G401 (cell line): ENCODE results near the gene HIRA. TPM values are rescaled to one million over a fixed set of nuclear protein-coding genes. Genes with fewer than 3 reads are reported as not detected.
A peak's percentile ranks its signal among the peaks of the same experiment; 100 is the strongest.
"Not testable (repeated sequence)": the region's sequence is repeated elsewhere in the genome, so short reads cannot be mapped to it uniquely, and the experiment has no call there.

Experiments used
- DNase-seq: peaks from one replicate; pipeline ENCODE4 v3.0.0-alpha.2; 2015; ENCODE audit warnings: low spot score
- in situ Hi-C: cut with HindIII; loops from 2 replicates; pipeline ENCODE4 v1.10.0; 2016; ENCODE audit warnings: low sequenced_read_pairs, mixed read lengths
- total RNA-seq: library from RNA; depleted of rRNA; stranded (reverse); fragments of >200 nt; shearing (Covaris generic); gene quantifications from 2 replicates; pipeline ENCODE4 v1.2.3, GENCODE V29; 2014

HIRA gene
- total RNA-seq, 1 experiment from 2014 or later = 41.5 TPM

- in situ Hi-C loops = no loop called here
- DNase-seq = no peak
These were observed 15.2 kb upstream of the HIRA start for GRCh38 chr22:19446603-19447329.

GRCh38 chr22:19445279-19445982, 13.9 kb upstream of the HIRA start:
- in situ Hi-C loops = not testable (repeated sequence)

DNA sequence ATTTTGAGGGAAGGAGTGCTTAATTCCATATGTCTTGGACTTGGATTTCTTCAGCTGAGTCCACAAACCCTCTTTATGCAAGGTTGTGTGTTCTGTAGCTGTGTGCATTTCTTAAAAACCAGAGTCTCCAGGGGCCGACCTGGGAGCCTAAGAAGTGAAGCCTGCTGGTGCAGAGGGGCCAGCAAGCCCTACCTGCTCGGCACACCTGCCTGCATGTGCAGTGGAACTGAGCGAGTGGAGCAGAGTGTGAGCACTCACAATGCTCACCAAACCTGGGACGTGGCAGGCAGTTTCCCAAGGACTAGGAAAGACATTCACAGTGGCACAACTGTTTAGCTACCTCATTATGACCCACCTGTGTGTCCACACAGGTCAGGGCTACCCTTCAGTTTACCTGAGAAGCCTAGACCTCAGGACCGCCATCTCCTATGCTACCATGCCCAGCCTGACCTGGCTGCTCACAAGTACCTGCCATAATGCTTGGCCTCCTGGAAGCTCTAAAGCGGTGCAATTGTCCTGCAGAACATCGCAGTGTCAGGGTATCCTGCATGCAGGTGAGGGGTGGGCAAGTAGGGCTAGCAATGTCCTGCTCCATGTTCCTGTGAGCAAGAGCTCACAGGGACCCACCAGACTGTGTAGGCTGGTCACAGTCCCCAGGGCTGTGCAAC, 12.1 kb upstream of the HIRA start:
- no peak for DNase-seq

More at GRCh38 chr22:19445279-19445982, 13.9 kb upstream of the HIRA start:
- DNase-seq = not testable (repeated sequence)

DNA sequence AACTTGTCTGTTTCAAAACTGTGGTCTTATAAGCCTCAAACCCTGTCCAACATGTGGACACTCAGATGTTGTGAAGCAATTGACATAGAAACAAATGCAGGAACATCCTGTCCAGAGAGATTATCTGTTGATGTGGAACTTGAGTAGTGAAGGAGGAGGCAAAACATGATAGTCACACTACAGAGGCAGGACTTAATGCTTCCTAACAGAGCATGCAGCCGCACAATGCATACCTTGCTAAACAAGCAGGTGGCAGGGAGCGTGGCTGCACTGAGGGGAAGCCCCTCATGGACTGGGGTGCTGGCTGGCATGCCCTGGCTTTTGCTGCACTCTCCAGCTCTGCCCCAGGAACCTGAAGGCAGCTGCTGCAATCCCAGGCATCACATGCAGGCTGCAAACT, 10.6 kb upstream of the HIRA start:
- in situ Hi-C loops = no loop called here
- DNase-seq = no peak

More for the DNA sequence above, 12.1 kb upstream of the HIRA start:
- in situ Hi-C loops = no loop called here

- no peak for DNase-seq
- in situ Hi-C loops = no loop called here
These were observed 9.1 kb upstream of the HIRA start for GRCh38 chr22:19440411-19441195.

DNA sequence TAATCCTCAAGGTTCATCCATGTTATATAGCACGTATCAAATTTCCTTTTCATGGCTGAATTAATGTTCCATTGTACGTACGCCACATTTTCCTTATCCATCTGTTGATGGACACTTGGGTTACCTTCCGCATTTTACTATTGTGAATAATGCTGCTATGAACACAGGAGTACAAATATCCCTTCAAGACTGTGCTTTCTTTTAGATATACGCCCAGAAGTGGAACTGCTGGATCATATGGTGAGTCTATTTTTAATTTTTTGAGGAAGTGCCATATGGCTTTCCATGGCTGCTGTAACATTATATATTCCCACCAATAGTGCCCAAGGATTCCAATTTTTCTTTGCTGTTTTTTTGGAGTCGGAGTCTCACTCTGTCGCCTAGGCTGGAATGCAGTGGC, 6.8 kb upstream of the HIRA start:
- in situ Hi-C loops = no loop called here
- no peak for DNase-seq

- in situ Hi-C loops, DNase-seq: not testable (repeated sequence)
These were observed 5.1 kb upstream of the HIRA start for GRCh38 chr22:19436444-19437161.

GRCh38 chr22:19434829-19435580, 3.5 kb upstream of the HIRA start:
- in situ Hi-C loops = no loop called here
- no peak for DNase-seq

- no peak for DNase-seq
- in situ Hi-C loops = no loop called here
These were observed 2.9 kb upstream of the HIRA start for GRCh38 chr22:19434401-19434800.

DNA sequence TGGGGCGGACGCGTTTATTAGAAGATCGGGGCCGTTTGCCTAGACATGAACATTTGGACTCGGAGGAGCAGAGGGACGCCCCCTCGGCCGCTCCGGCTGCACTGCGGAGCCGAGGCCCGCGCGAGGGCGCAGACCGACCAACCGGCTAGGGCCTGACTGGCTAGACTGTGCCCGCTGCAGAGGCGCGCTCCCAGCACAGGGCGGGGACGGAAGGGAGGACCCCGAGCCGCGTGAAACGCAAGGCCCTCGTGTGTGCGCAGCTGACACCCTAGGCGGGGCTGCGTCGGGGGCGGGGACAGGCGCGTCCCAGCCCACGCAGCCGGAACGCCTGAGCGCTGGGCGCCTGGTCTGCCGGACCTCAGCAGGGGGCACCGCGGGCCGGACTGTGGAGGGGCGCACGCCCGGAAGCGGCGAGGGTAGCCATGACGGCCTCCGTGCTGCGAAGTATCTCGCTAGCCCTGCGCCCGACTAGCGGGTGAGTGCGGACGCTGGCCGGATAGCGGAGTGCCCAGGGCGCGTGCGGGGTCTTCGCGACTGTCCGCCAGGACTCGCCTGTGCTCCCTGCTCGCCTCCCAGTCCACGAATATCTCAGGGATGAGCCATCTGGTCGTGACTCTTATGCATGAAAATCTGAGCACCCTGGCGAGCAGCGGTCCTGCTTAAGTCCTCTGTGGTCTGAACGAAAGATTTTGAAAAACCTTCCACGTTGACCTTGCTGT, 759 bp upstream of the HIRA start, which contains the start of gene MRPL40:
Gene MRPL40 (plus strand): TSS at position 413 of the 719 bp plus-strand sequence. CDS start 10 bp downstream, at position 423.
- in situ Hi-C loops = no loop called here

DNA sequence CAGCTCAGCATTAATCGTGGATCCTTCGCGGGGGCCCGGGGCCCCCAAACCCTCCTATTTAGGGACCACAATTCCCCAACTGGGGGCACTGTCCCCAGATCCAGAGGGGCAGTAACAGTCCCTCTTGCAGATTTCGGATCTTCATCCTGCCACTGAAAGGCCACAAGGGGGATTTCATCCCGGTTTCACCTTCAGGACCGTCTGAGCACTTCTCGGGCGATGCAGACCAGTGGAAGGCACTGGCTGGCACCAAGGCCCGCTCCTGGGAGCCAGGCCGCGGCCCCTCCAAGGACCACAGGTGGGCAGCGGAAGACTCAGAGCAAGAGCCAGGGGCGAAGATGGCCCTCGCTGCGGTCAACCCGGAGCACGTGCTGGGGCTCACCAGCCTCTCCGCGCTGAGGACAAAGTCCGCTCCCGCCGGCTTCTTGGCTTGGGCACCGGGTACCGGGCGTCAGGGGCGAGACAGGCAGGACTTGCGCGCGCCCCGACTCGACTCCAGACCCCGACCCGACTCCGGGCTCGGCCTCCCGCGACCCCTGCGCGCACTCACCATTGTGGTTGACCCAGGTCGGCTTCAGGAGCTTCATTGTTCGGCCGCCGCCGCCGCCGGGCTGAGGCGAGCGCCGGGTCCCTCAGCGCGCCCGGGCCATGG, 517 bp downstream of the HIRA start:
- peak; percentile 29 for DNase-seq
- in situ Hi-C loops = no loop called here

More for the DNA sequence above, 759 bp upstream of the HIRA start, which contains the start of gene MRPL40:
- DNase-seq = peak; percentile 92

DNA sequence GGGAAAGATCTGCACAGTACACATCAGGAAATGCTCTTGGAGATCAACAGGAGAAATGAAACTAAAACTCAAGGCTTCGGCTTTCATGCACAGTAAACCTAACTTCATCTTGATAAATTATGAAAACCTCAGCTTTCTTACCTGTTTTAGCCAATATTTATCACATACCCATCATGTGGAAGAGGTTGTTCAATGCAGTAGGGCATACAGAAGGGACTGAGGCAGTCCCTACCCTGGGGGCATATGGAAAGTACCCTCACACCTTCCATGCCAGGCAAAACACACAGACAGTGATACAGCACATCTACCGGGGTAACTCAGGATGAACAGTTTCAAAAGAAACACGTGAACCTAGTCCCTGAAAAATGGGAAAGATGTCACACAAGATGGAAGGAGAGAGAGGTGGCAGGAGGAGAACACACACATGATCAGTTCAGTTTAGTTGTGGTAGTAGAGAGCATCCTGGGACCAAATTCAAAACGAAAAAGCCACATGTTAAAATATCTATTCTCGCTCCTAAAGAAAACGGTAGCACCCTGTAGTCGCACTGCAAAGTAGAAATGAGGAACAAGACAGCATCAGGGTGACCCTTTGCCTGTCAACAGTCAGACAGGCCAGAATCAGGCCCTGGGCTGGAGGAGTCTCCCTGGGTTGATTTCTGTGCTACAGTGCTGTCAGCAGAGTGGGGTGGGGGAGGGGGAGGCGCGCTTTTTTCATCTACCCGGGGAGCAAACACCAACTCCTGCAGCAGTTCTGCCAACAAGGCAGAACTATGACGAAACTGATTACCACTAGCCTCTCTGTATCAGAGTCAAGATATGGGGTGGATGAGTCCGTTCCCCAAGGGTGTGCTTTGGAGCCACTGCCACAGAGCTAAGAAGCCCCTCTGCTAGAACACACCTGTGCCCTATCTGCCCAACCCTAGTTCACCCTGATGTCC, 1.3 kb downstream of the HIRA start:
- no peak for DNase-seq
- in situ Hi-C loops = no loop called here

DNA sequence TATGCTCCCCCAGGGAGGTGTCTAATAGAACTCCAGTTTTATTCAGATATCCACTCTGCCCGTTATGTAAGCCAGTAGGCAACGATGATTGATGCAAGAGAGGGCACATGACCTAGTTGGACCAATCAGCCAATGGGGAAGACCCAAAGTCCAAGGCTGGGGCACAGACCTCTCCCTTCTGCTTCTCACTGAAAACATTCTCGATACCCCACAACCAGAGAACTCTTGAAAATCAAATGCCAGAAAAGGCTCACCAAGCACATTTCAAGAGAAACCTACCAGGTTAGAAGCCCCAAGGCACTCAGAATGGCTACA, 7.4 kb downstream of the HIRA start:
- DNase-seq = peak; percentile 20
- in situ Hi-C loops = no loop called here

DNA sequence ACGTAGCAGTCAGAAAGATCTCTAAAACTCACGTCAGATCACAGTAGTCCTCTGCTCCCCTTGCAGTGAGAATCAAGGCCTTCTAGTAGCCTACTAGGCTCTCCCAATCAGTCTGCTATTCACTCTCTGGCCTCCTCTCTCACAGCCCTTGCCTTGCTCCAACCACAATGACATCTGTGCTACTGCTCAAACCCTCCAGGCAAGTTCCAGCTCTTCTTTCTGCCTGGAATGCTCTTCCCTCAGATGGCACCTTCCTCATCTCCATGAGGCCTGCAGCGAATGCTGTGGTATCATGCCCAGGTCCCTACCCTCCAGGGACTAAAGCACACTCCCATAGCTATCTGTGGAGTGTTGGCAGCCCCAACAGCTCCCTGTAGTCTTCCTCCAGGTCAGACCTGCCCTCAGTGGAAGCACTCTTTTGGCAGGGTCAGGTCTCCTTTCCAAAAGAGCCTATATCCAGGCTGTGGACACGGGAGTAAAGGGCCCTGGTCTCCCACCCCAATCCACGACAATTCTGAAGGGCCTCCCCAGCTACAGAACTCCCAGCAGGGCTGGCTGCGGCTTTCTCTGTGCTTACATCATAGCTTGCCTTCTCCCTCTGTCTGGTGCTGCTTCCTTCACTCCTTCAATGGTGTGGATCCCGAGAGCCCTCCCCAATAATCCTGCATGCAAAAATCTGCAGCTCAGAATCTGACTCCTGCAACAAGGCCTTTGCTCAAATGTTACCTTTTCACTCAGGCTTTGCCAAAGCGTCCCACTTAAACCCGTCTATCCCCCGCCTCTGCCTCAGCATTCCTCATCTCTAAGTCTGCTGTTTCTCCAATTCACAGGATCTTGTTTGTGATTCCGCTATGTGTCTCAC, 8.9 kb downstream of the HIRA start:
- peak; percentile 10 for DNase-seq
- in situ Hi-C loops = no loop called here

DNA sequence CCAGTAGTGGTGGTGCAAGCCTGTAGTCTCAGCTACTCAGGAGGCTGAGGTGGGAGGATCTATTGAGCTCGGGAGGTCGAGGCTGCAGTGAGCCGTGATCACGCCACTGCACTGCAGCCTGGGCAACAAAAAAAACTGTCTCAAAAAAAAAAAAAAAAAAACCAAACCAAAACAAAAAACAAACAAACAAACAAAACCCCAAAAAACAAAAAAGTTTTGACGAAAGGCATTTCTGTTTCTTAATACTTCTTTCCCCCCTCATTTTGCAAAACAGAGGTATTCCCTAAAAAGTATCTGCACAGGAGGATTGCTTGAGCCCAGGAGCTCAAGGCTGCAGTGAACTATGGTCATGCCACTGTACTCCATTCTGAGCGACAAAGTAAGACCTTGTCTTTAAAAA, 11.2 kb downstream of the HIRA start:
- in situ Hi-C loops = no loop called here
- no peak for DNase-seq
